Measurements from ENCODE around the gene ADAMTS13. TPM values are rescaled to one million over a fixed set of nuclear protein-coding genes. Genes with fewer than 3 reads are reported as not detected.

The ADAMTS13 gene
- polyA plus RNA-seq, 1 donor from 2014 or later, result 13.5 TPM

GRCh38 chr9:133507246-133507965, 85.2 kb downstream of the ADAMTS13 start:
- H3K27me3 ChIP-seq (ENCODE audit: insufficient read depth, low read depth, low read length), result no peaks in the 10 kb centered on the region
- no peaks in the 10 kb centered on the region for H4K20me1 ChIP-seq (ENCODE audit: insufficient read depth)
- no peak overlapping the region for H3K27ac ChIP-seq (ENCODE audit: low read length)
- no peak overlapping the region for H3K9ac ChIP-seq (ENCODE audit: low read length)
- no peak overlapping the region for H3K4me3 ChIP-seq (ENCODE audit: low read length)
- H3K9me3 ChIP-seq (ENCODE audit: low read length), result no peaks in the 10 kb centered on the region
- no peaks in the 10 kb centered on the region for H3K79me2 ChIP-seq (replicated peaks; ENCODE audit: insufficient read depth, low read length)
- H3K9me2 ChIP-seq (ENCODE audit: insufficient read depth, low read length), result no peaks in the 10 kb centered on the region
- TF ChIP-seq CTCF (IDR thresholded peaks at IDR 0.05; ENCODE audit: poor library complexity, severe bottlenecking), result no peak
- TF ChIP-seq MXI1 (conservative IDR thresholded peaks at IDR 0.05; ENCODE audit: poor library complexity, severe bottlenecking), result no peak
- no peak for TF ChIP-seq EP300 (conservative IDR thresholded peaks at IDR 0.05; ENCODE audit: poor library complexity, severe bottlenecking)
- no peak for TF ChIP-seq POLR2AphosphoS5 (IDR thresholded peaks at IDR 0.05)
- TF ChIP-seq EZH2 (IDR thresholded peaks at IDR 0.05; ENCODE audit: borderline replicate concordance, insufficient read depth, low read length, poor library complexity, severe bottlenecking), result no peak
- TF ChIP-seq, protein P1, sequence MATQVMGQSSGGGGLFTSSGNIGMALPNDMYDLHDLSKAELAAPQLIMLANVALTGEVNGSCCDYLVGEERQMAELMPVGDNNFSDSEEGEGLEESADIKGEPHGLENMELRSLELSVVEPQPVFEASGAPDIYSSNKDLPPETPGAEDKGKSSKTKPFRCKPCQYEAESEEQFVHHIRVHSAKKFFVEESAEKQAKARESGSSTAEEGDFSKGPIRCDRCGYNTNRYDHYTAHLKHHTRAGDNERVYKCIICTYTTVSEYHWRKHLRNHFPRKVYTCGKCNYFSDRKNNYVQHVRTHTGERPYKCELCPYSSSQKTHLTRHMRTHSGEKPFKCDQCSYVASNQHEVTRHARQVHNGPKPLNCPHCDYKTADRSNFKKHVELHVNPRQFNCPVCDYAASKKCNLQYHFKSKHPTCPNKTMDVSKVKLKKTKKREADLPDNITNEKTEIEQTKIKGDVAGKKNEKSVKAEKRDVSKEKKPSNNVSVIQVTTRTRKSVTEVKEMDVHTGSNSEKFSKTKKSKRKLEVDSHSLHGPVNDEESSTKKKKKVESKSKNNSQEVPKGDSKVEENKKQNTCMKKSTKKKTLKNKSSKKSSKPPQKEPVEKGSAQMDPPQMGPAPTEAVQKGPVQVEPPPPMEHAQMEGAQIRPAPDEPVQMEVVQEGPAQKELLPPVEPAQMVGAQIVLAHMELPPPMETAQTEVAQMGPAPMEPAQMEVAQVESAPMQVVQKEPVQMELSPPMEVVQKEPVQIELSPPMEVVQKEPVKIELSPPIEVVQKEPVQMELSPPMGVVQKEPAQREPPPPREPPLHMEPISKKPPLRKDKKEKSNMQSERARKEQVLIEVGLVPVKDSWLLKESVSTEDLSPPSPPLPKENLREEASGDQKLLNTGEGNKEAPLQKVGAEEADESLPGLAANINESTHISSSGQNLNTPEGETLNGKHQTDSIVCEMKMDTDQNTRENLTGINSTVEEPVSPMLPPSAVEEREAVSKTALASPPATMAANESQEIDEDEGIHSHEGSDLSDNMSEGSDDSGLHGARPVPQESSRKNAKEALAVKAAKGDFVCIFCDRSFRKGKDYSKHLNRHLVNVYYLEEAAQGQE (IDR thresholded peaks at IDR 0.05; ENCODE audit: borderline replicate concordance), result no peak
- TF ChIP-seq RAD21 (conservative IDR thresholded peaks at IDR 0.05), result no peak
- no peak for TF ChIP-seq TAF1 (IDR thresholded peaks at IDR 0.05; ENCODE audit: low read depth)
- TF ChIP-seq SMC3 (conservative IDR thresholded peaks at IDR 0.05; ENCODE audit: poor library complexity), result no peak
- H3K4me2 ChIP-seq (ENCODE audit: low read length), result no peak overlapping the region
- H3F3A ChIP-seq (ENCODE audit: insufficient read depth, low read length, poor library complexity, severe bottlenecking), result no peaks in the 10 kb centered on the region
- H2AFZ ChIP-seq (ENCODE audit: low read depth, low read length), result no peak overlapping the region
- H3K36me3 ChIP-seq (ENCODE audit: insufficient read depth, low read length), result no peaks in the 10 kb centered on the region

- Histone ChIP-seq H2AFZ (ENCODE audit: low read depth, low read length) (no peak overlapping the region), H3K36me3 (ENCODE audit: insufficient read depth, low read length) (no peaks in the 10 kb centered on the region), H3K9me3 (ENCODE audit: low read length) (no peaks in the 10 kb centered on the region), H3K9ac (ENCODE audit: low read length) (no peak overlapping the region), H4K20me1 (ENCODE audit: insufficient read depth) (no peaks in the 10 kb centered on the region), H3K4me2 (ENCODE audit: low read length) (no peak overlapping the region), H3K9me2 (ENCODE audit: insufficient read depth, low read length) (no peaks in the 10 kb centered on the region), H3K27me3 (ENCODE audit: insufficient read depth, low read depth, low read length) (no peaks in the 10 kb centered on the region), H3K4me3 (ENCODE audit: low read length) (no peak overlapping the region), H3K27ac (ENCODE audit: low read length) (no peak overlapping the region), H3K79me2 (replicated peaks; ENCODE audit: insufficient read depth, low read length) (no peaks in the 10 kb centered on the region), H3F3A (ENCODE audit: insufficient read depth, low read length, poor library complexity, severe bottlenecking) (no peaks in the 10 kb centered on the region)
- no peak for TF ChIP-seq EP300 (conservative IDR thresholded peaks at IDR 0.05; ENCODE audit: poor library complexity, severe bottlenecking)
- TF ChIP-seq RAD21 (conservative IDR thresholded peaks at IDR 0.05), result no peak
- no peak for TF ChIP-seq EZH2 (IDR thresholded peaks at IDR 0.05; ENCODE audit: borderline replicate concordance, insufficient read depth, low read length, poor library complexity, severe bottlenecking)
- no peak for TF ChIP-seq SMC3 (conservative IDR thresholded peaks at IDR 0.05; ENCODE audit: poor library complexity)
- no peak for TF ChIP-seq POLR2AphosphoS5 (IDR thresholded peaks at IDR 0.05)
- no peak for TF ChIP-seq CTCF (IDR thresholded peaks at IDR 0.05; ENCODE audit: poor library complexity, severe bottlenecking)
These were observed 85.9 kb downstream of the ADAMTS13 start for GRCh38 chr9:133508046-133508445.

Other genes starting within 250 kb of the ADAMTS13 start
- not detected in 2 replicates for gene OBP2B, start 213.1 kb upstream of the ADAMTS13 start, polyA plus RNA-seq
- not detected in 2 replicates for gene ABO, start 147.2 kb upstream of the ADAMTS13 start, polyA plus RNA-seq
- gene SURF6, start 86.2 kb upstream of the ADAMTS13 start, polyA plus RNA-seq, result 20.7 and 21.8 TPM in 2 replicates
- gene MED22, start 74.2 kb upstream of the ADAMTS13 start, polyA plus RNA-seq, result 57.5 and 62.5 TPM in 2 replicates
- 1,931 and 1,987 TPM in 2 replicates for gene RPL7A, start 74.1 kb upstream of the ADAMTS13 start, polyA plus RNA-seq
- gene SURF1, start 65.9 kb upstream of the ADAMTS13 start, polyA plus RNA-seq, result 32.3 and 37.8 TPM in 2 replicates
- gene SURF2, start 65.8 kb upstream of the ADAMTS13 start, polyA plus RNA-seq, result 36.4 and 40.6 TPM in 2 replicates
- 65.2 and 78.3 TPM in 2 replicates for gene SURF4, start 46.3 kb upstream of the ADAMTS13 start, polyA plus RNA-seq
- 1.1 and 3.4 TPM in 2 replicates for gene STKLD1, start 46.0 kb upstream of the ADAMTS13 start, polyA plus RNA-seq
- 15.0 and 16.1 TPM in 2 replicates for gene REXO4, start 4.4 kb upstream of the ADAMTS13 start, polyA plus RNA-seq
- 75.4 and 78.0 TPM in 2 replicates for gene CACFD1, start 37.6 kb downstream of the ADAMTS13 start, polyA plus RNA-seq
- 11.5 and 17.9 TPM in 2 replicates for gene SLC2A6, start 56.7 kb downstream of the ADAMTS13 start, polyA plus RNA-seq
- not detected in 2 replicates for gene MYMK, start 102.6 kb downstream of the ADAMTS13 start, polyA plus RNA-seq
- gene ADAMTSL2, start 112.3 kb downstream of the ADAMTS13 start, polyA plus RNA-seq, result 0.30 and 0.85 TPM in 2 replicates
- 1.5 and 2.7 TPM in 2 replicates for gene FAM163B, start 187.0 kb downstream of the ADAMTS13 start, polyA plus RNA-seq
- gene DBH, start 214.0 kb downstream of the ADAMTS13 start, polyA plus RNA-seq, result not detected in 2 replicates